Measurements from ENCODE around the gene ACTR3. TPM values are rescaled to one million over a fixed set of nuclear protein-coding genes. Genes with fewer than 3 reads are reported as not detected.

Gene ACTR3
- polyA plus RNA-seq, 3 donors = 36.9 to 78.2 (median 65.1) TPM

- 38 to 76% (median 60%) methylated on average over 1 of the region's 1 CpG for WGBS, 3 donors
- no peak overlapping the region for H3K27ac ChIP-seq (ENCODE audit: low read depth, low read length)
Observed at GRCh38 chr2:113895819-113896563, 6.1 kb downstream of the ACTR3 start.

- no peak overlapping the region for H3K27ac ChIP-seq (ENCODE audit: low read depth, low read length)
- 18 to 62% (median 53%) methylated on average over 2 of the region's 2 CpGs for WGBS, 3 donors
Observed at GRCh38 chr2:113896791-113897190, 6.9 kb downstream of the ACTR3 start.

- no peak overlapping the region for H3K27ac ChIP-seq (ENCODE audit: low read depth, low read length)
Observed at GRCh38 chr2:113898081-113898480, 8.2 kb downstream of the ACTR3 start.

GRCh38 chr2:113899166-113899565 lies 9.3 kb downstream of the ACTR3 start:
- H3K27ac ChIP-seq (ENCODE audit: low read depth, low read length) = no peak overlapping the region

GRCh38 chr2:113901943-113902342 lies 12.1 kb downstream of the ACTR3 start:
- no peak overlapping the region for H3K27ac ChIP-seq (ENCODE audit: low read depth, low read length)
- WGBS, 3 donors = 49 to 64% (median 55%) methylated on average over 2 of the region's 2 CpGs

GRCh38 chr2:113905886-113906285 lies 16.0 kb downstream of the ACTR3 start:
- WGBS, 3 donors = 59 to 92% (median 66%) methylated on average over 1 of the region's 1 CpG
- H3K27ac ChIP-seq (ENCODE audit: low read depth, low read length) = no peak overlapping the region

- no peak overlapping the region for H3K27ac ChIP-seq (ENCODE audit: low read depth, low read length)
- 95 to 98% (median 96%) methylated on average over 1 of the region's 1 CpG for WGBS, 3 donors
Observed at GRCh38 chr2:113906647-113907046, 16.8 kb downstream of the ACTR3 start.

GRCh38 chr2:113907297-113907696 lies 17.4 kb downstream of the ACTR3 start:
- H3K27ac ChIP-seq (ENCODE audit: low read depth, low read length) = no peak overlapping the region
- 70 to 89% (median 77%) methylated on average over 2 of the region's 2 CpGs for WGBS, 3 donors

- no peak overlapping the region for H3K27ac ChIP-seq (ENCODE audit: low read depth, low read length)
- 91 to 93% (median 93%) methylated on average over 5 of the region's 5 CpGs for WGBS, 3 donors
Observed at GRCh38 chr2:113910110-113910717, 20.3 kb downstream of the ACTR3 start.

- WGBS, 3 donors = 66 to 76% (median 76%) methylated on average over 6 of the region's 6 CpGs
- no peak overlapping the region for H3K27ac ChIP-seq (ENCODE audit: low read depth, low read length)
Observed at GRCh38 chr2:113910967-113911678, 21.2 kb downstream of the ACTR3 start.

- 85 to 93% (median 91%) methylated on average over 10 of the region's 10 CpGs for WGBS, 3 donors
- H3K27ac ChIP-seq (ENCODE audit: low read depth, low read length) = no peak overlapping the region
Observed at GRCh38 chr2:113915082-113915819, 25.4 kb downstream of the ACTR3 start.

- 89 to 95% (median 95%) methylated on average over 1 of the region's 1 CpG for WGBS, 3 donors
- H3K27ac ChIP-seq (ENCODE audit: low read depth, low read length) = no peak overlapping the region
Observed at GRCh38 chr2:113918229-113918628, 28.3 kb downstream of the ACTR3 start.

GRCh38 chr2:113920996-113921395 lies 31.1 kb downstream of the ACTR3 start:
- no peak overlapping the region for H3K27ac ChIP-seq (ENCODE audit: low read depth, low read length)
- WGBS, 3 donors = 83 to 90% (median 88%) methylated on average over 3 of the region's 3 CpGs

GRCh38 chr2:113922335-113922734 lies 32.4 kb downstream of the ACTR3 start:
- H3K27ac ChIP-seq (ENCODE audit: low read depth, low read length) = no peak overlapping the region
- 93 to 96% (median 96%) methylated on average over 6 of the region's 6 CpGs for WGBS, 3 donors

GRCh38 chr2:113922784-113923183 lies 32.9 kb downstream of the ACTR3 start:
- 63 to 91% (median 89%) methylated on average over 3 of the region's 3 CpGs for WGBS, 3 donors

GRCh38 chr2:113925884-113926283 lies 36.0 kb downstream of the ACTR3 start:
- H3K27ac ChIP-seq (ENCODE audit: low read depth, low read length) = no peak overlapping the region
- 76 to 85% (median 77%) methylated on average over 6 of the region's 6 CpGs for WGBS, 3 donors

More at GRCh38 chr2:113922784-113923183, 32.9 kb downstream of the ACTR3 start:
- no peak overlapping the region for H3K27ac ChIP-seq (ENCODE audit: low read depth, low read length)

GRCh38 chr2:113926314-113926713 lies 36.4 kb downstream of the ACTR3 start:
- no peak overlapping the region for H3K27ac ChIP-seq (ENCODE audit: low read depth, low read length)
- WGBS, 3 donors = 97 to 98% (median 97%) methylated on average over 3 of the region's 3 CpGs

- no peak overlapping the region for H3K27ac ChIP-seq (ENCODE audit: low read depth, low read length)
- WGBS, 3 donors = 83 to 100% (median 98%) methylated on average over 1 of the region's 1 CpG
Observed at GRCh38 chr2:113930448-113930847, 40.6 kb downstream of the ACTR3 start.

- H3K27ac ChIP-seq (ENCODE audit: low read depth, low read length) = no peak overlapping the region
Observed at GRCh38 chr2:113937501-113937900, 47.6 kb downstream of the ACTR3 start.
